NK-92 (cell line): Measurements from ENCODE around the gene MCAT.
A peak's percentile ranks its signal among the peaks of the same experiment; 100 is the strongest.
"Not testable (repeated sequence)": the region's sequence is repeated elsewhere in the genome, so short reads cannot be mapped to it uniquely, and the experiment has no call there.

Source experiments
- DNase-seq: peaks from one replicate; lab custom pipeline; 2025; ENCODE audit not compliant: unreplicated experiment; lab: John Stamatoyannopoulos, UW

The MCAT gene

GRCh38 chr22:43127166-43127908 is 15.9 kb downstream of the MCAT start:
- no peak for DNase-seq

- no peak for DNase-seq
These were observed 16.6 kb downstream of the MCAT start for GRCh38 chr22:43126501-43127165.

- no peak for DNase-seq
These were observed 24.2 kb downstream of the MCAT start for GRCh38 chr22:43118953-43119458.

GRCh38 chr22:43118024-43118849 is 25.0 kb downstream of the MCAT start:
- DNase-seq = no peak

GRCh38 chr22:43116932-43117331 is 26.3 kb downstream of the MCAT start:
- no peak for DNase-seq

- no peak for DNase-seq
These were observed 28.2 kb downstream of the MCAT start for GRCh38 chr22:43114958-43115357.

GRCh38 chr22:43113526-43114251 is 29.5 kb downstream of the MCAT start:
- no peak for DNase-seq

GRCh38 chr22:43110927-43111623 is 32.1 kb downstream of the MCAT start:
- DNase-seq = no peak

GRCh38 chr22:43110444-43110926 is 32.7 kb downstream of the MCAT start, which contains the start of gene BIK:
Gene BIK, plus strand, starts transcription at chr22:43110750. Its CDS starts 13,273 bp downstream, at chr22:43124023.
- DNase-seq = no peak

- DNase-seq = peak; percentile 19
These were observed 33.2 kb downstream of the MCAT start for GRCh38 chr22:43109921-43110443.

GRCh38 chr22:43109511-43109910 is 33.7 kb downstream of the MCAT start:
- no peak for DNase-seq

GRCh38 chr22:43106302-43106701 is 36.9 kb downstream of the MCAT start:
- no peak for DNase-seq

- DNase-seq = not testable (repeated sequence)
These were observed 38.2 kb downstream of the MCAT start for GRCh38 chr22:43104950-43105349.

GRCh38 chr22:43104056-43104625 is 39.1 kb downstream of the MCAT start:
- DNase-seq = not testable (repeated sequence)

- DNase-seq = no peak
These were observed 41.9 kb downstream of the MCAT start for GRCh38 chr22:43101306-43101705.

- no peak for DNase-seq
These were observed 43.0 kb downstream of the MCAT start for GRCh38 chr22:43100225-43100624.

- DNase-seq = no peak
These were observed 44.1 kb downstream of the MCAT start for GRCh38 chr22:43099095-43099494.

GRCh38 chr22:43098356-43098755 is 44.8 kb downstream of the MCAT start:
- no peak for DNase-seq

GRCh38 chr22:43096420-43096819 is 46.8 kb downstream of the MCAT start:
- no peak for DNase-seq
